H9 (cell line): ENCODE results near the gene NLRP12. TPM values are rescaled to one million over a fixed set of nuclear protein-coding genes. Genes with fewer than 3 reads are reported as not detected.
"Not testable (repeated sequence)": the region's sequence is repeated elsewhere in the genome, so short reads cannot be mapped to it uniquely, and the experiment has no call there.

Experiments used
- DNase-seq: peaks from one replicate; pipeline ENCODE4 v3.0.0-alpha.2; 2017
- H2AFZ ChIP-seq: one replicate; pipeline ENCODE4 v1.6.1; 2013; ENCODE audit warnings: mild to moderate bottlenecking, low read length, control low read depth, moderate library complexity
- H2AK5ac ChIP-seq: 2 replicates; pipeline ENCODE4 v1.6.1; 2013; ENCODE audit warnings: low read length, control low read depth, mixed read lengths; ENCODE audit not compliant: insufficient read length
- H2BK120ac ChIP-seq: one replicate; pipeline ENCODE4 v1.6.1; 2013; ENCODE audit warnings: low read depth, mild to moderate bottlenecking, low read length, control low read depth, inconsistent platforms; ENCODE audit not compliant: poor library complexity, severe bottlenecking
- H2BK12ac ChIP-seq: 2 replicates; pipeline ENCODE4 v1.6.1; 2013; ENCODE audit warnings: low read length, control low read depth, mixed read lengths, low read depth; ENCODE audit not compliant: insufficient read length
- H2BK15ac ChIP-seq: 2 replicates; pipeline ENCODE4 v1.6.1; 2013; ENCODE audit warnings: low read depth, low read length, control low read depth
- H2BK20ac ChIP-seq: one replicate; pipeline ENCODE4 v1.6.1; 2013; ENCODE audit warnings: low read depth, mild to moderate bottlenecking, low read length, control low read depth, inconsistent platforms; ENCODE audit not compliant: poor library complexity, severe bottlenecking
- H2BK5ac ChIP-seq: 2 replicates; pipeline ENCODE4 v1.6.1; 2013; ENCODE audit warnings: low read length, control low read depth, mixed read lengths; ENCODE audit not compliant: insufficient read length
- H3K14ac ChIP-seq: 2 replicates; pipeline ENCODE4 v1.6.1; 2013; ENCODE audit warnings: low read length, control low read depth; ENCODE audit not compliant: insufficient read depth
- H3K18ac ChIP-seq: 2 replicates; pipeline ENCODE4 v1.6.1; 2013; ENCODE audit warnings: low read depth, mild to moderate bottlenecking, mixed read lengths, low read length, control low read depth; ENCODE audit not compliant: insufficient read length
- H3K23ac ChIP-seq: 2 replicates; pipeline ENCODE4 v1.6.1; 2013; ENCODE audit warnings: low read length, control low read depth, mixed read lengths, low read depth; ENCODE audit not compliant: insufficient read length
- H3K23me2 ChIP-seq: 2 replicates; pipeline ENCODE4 v1.6.1; 2013; ENCODE audit warnings: low read depth, mild to moderate bottlenecking, mixed read lengths, low read length, control low read depth; ENCODE audit not compliant: insufficient read length, poor library complexity, severe bottlenecking
- H3K27ac ChIP-seq: 2 replicates; pipeline ENCODE4 v1.5.1; 2013; ENCODE audit warnings: low read length, control low read depth, mixed read lengths, low read depth; ENCODE audit not compliant: insufficient read length
- H3K27me3 ChIP-seq: 2 replicates; pipeline ENCODE4 v1.6.1; 2013; ENCODE audit warnings: low read length, control low read depth, inconsistent platforms; ENCODE audit not compliant: insufficient read depth
- H3K4ac ChIP-seq: 2 replicates; pipeline ENCODE4 v1.6.1; 2013; ENCODE audit warnings: low read depth, mild to moderate bottlenecking, control low read depth, inconsistent platforms, low read length, moderate library complexity
- H3K4me1 ChIP-seq: 2 replicates; pipeline ENCODE4 v1.6.1; 2013; ENCODE audit warnings: low read length, control low read depth, inconsistent platforms; ENCODE audit not compliant: insufficient read depth
- H3K4me2 ChIP-seq: 2 replicates; pipeline ENCODE4 v1.6.1; 2013; ENCODE audit warnings: low read length, control low read depth, mixed read lengths; ENCODE audit not compliant: insufficient read length, insufficient read depth
- H3K56ac ChIP-seq: 2 replicates; pipeline ENCODE4 v1.6.1; 2013; ENCODE audit warnings: low read depth, mild to moderate bottlenecking, mixed read lengths, low read length, control low read depth; ENCODE audit not compliant: insufficient read length
- H3K79me1 ChIP-seq: 2 replicates; pipeline ENCODE4 v1.6.1; 2013; ENCODE audit warnings: low read depth, mild to moderate bottlenecking, moderate library complexity, low read length, control low read depth, inconsistent platforms; ENCODE audit not compliant: insufficient read depth, poor library complexity, severe bottlenecking
- H3K79me2 ChIP-seq: 2 replicates; pipeline ENCODE4 v1.6.1; 2013; ENCODE audit warnings: low read length, control low read depth, inconsistent platforms; ENCODE audit not compliant: insufficient read depth
- H3K9ac ChIP-seq: 2 replicates; pipeline ENCODE4 v1.6.1; 2013; ENCODE audit warnings: low read length, control low read depth, mixed read lengths; ENCODE audit not compliant: insufficient read length; ENCODE audit errors: extremely low read depth
- H3K9me3 ChIP-seq: one replicate; pipeline ENCODE4 v1.6.1; 2013; ENCODE audit warnings: low read depth, low read length, inconsistent platforms; ENCODE audit not compliant: control insufficient read depth
- H3T11ph ChIP-seq: one replicate; pipeline ENCODE4 v1.6.1; 2013; ENCODE audit warnings: mild to moderate bottlenecking, low read length, control low read depth, inconsistent platforms
- H4K20me1 ChIP-seq: one replicate; pipeline ENCODE4 v1.6.1; 2013; ENCODE audit not compliant: control insufficient read depth, insufficient read length, insufficient read depth
- H4K5ac ChIP-seq: 2 replicates; pipeline ENCODE4 v1.6.1; 2013; ENCODE audit warnings: low read depth, mild to moderate bottlenecking, mixed read lengths, low read length, control low read depth; ENCODE audit not compliant: insufficient read length
- H4K8ac ChIP-seq: replicated peaks from 2 replicates; pipeline ENCODE4 v1.6.1; 2013; ENCODE audit warnings: low read length, control low read depth, mixed read lengths, low read depth; ENCODE audit not compliant: insufficient read length
- H4K91ac ChIP-seq: 2 replicates; pipeline ENCODE4 v1.6.1; 2013; ENCODE audit warnings: low read depth, mild to moderate bottlenecking, moderate library complexity, mixed read lengths, low read length, control low read depth; ENCODE audit not compliant: insufficient read length
- H3K27ac Mint-ChIP-seq, 3 experiments: 2 replicates in 2 of 3; 3 replicates in 1 of 3; pipeline ENCODE4 v1.8.0; 2020 to 2021; ENCODE audit warnings: mixed read lengths in 3 of 3, mild to moderate bottlenecking in 1 of 3, moderate library complexity in 1 of 3
- H3K27me3 Mint-ChIP-seq: 2 replicates; pipeline ENCODE4 v1.8.0; 2021; ENCODE audit warnings: low read depth, mild to moderate bottlenecking, moderate library complexity, mixed read lengths
- H3K36me3 Mint-ChIP-seq, 3 experiments: 2 replicates in 2 of 3; 3 replicates in 1 of 3; pipeline ENCODE4 v1.8.0; 2020 to 2021; ENCODE audit warnings: low read depth in 3 of 3, mixed read lengths in 3 of 3; ENCODE audit not compliant: insufficient read depth in 1 of 3
- H3K4me1 Mint-ChIP-seq, 2 experiments: 2 replicates each; pipeline ENCODE4 v1.8.0; 2020; ENCODE audit warnings: mixed read lengths in 2 of 2
- H3K4me3 Mint-ChIP-seq, 2 experiments: 2 replicates in 1 of 2; 3 replicates in 1 of 2; pipeline ENCODE4 v1.8.0; 2020 to 2021; ENCODE audit warnings: mild to moderate bottlenecking in 2 of 2, mixed read lengths in 2 of 2, moderate library complexity in 1 of 2
- H3K9me3 Mint-ChIP-seq, 2 experiments: 2 replicates in 1 of 2; 3 replicates in 1 of 2; pipeline ENCODE4 v1.8.0; 2020; ENCODE audit warnings: mild to moderate bottlenecking in 2 of 2, mixed read lengths in 2 of 2, moderate library complexity in 1 of 2
- WGBS: extraction: QIAGEN DNeasy Blood & Tissue Kit; methylation state at CpG from one replicate; pipeline ENCODE4 v1.1.7; 2013; ENCODE audit warnings: missing lambda C conversion rate, low lambda C conversion rate, mixed read lengths; ENCODE audit not compliant: insufficient read length; ENCODE audit errors: extremely low coverage; 5-methylcytosine and 5-hydroxymethylcytosine counted together
- total RNA-seq: library from RNA; stranded (reverse); gene quantifications from 2 replicates; pipeline ENCODE4 v1.2.1, GENCODE V29; 2021
- TF ChIP-seq, protein P1 (sequence below): fragments of 200-600 bp; sonication (generic); conservative IDR thresholded peaks from 3 replicates; pipeline ENCODE4 v1.8.0; 2021; ENCODE audit warnings: antibody characterized with exemption, mild to moderate bottlenecking

Gene NLRP12
- total RNA-seq, 1 experiment from 2014 or later = 4.0 TPM

GRCh38 chr19:53844849-53845246 lies 20.7 kb upstream of the NLRP12 start:
- H2AK5ac ChIP-seq = no peak overlapping the region
- no peak overlapping the region for H2AFZ ChIP-seq
- DNase-seq = no peak
- no peak overlapping the region for H3K18ac ChIP-seq
- H3K23ac ChIP-seq = no peak overlapping the region
- no peak overlapping the region for H2BK12ac ChIP-seq
- no peaks in the 10 kb centered on the region for H3K23me2 ChIP-seq
- H4K91ac ChIP-seq = no peak overlapping the region
- Mint-ChIP-seq H3K4me3 (no peak overlapping the region), H3K36me3 (no peaks in the 10 kb centered on the region; a peak in 1 of 7 replicates), H3K27ac (no peak overlapping the region), H3K27me3 (peaks cover 17% of the 10 kb centered on the region), H3K9me3 (0 out of 5 replicates have a peak, but pooled peaks cover 0 to 2% of the 10 kb centered on the region in 2 experiments), H3K4me1 (peaks cover 6 to 7% of the 10 kb centered on the region in 2 experiments)
- no peak overlapping the region for H3K56ac ChIP-seq
- no peaks in the 10 kb centered on the region for H4K20me1 ChIP-seq
- no peaks in the 10 kb centered on the region for H3K79me2 ChIP-seq
- H2BK5ac ChIP-seq = no peak overlapping the region
- H4K5ac ChIP-seq = no peak overlapping the region
- H3K9ac ChIP-seq = no peak overlapping the region
- H3K27me3 ChIP-seq = no peaks in the 10 kb centered on the region; the same call in 1 of the 2 replicates
- H3T11ph ChIP-seq = no peak overlapping the region
- H2BK120ac ChIP-seq = no peak overlapping the region
- no peak overlapping the region for H3K4ac ChIP-seq
- no peak overlapping the region for H3K27ac ChIP-seq
- TF ChIP-seq, protein P1, sequence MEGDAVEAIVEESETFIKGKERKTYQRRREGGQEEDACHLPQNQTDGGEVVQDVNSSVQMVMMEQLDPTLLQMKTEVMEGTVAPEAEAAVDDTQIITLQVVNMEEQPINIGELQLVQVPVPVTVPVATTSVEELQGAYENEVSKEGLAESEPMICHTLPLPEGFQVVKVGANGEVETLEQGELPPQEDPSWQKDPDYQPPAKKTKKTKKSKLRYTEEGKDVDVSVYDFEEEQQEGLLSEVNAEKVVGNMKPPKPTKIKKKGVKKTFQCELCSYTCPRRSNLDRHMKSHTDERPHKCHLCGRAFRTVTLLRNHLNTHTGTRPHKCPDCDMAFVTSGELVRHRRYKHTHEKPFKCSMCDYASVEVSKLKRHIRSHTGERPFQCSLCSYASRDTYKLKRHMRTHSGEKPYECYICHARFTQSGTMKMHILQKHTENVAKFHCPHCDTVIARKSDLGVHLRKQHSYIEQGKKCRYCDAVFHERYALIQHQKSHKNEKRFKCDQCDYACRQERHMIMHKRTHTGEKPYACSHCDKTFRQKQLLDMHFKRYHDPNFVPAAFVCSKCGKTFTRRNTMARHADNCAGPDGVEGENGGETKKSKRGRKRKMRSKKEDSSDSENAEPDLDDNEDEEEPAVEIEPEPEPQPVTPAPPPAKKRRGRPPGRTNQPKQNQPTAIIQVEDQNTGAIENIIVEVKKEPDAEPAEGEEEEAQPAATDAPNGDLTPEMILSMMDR = no peak
- WGBS = no CpG with 5 or more reads among the region's 9 CpGs
- H4K8ac ChIP-seq = no peak overlapping the region
- no peak overlapping the region for H2BK15ac ChIP-seq
- no peaks in the 10 kb centered on the region for H3K9me3 ChIP-seq
- H2BK20ac ChIP-seq = no peak overlapping the region
- H3K4me2 ChIP-seq = no peak overlapping the region
- H3K4me1 ChIP-seq = no peaks in the 10 kb centered on the region
- no peaks in the 10 kb centered on the region for H3K79me1 ChIP-seq
- no peak overlapping the region for H3K14ac ChIP-seq

GRCh38 chr19:53840914-53841313 lies 16.8 kb upstream of the NLRP12 start:
- not testable (repeated sequence) for H4K91ac ChIP-seq, H3T11ph ChIP-seq, H2AK5ac ChIP-seq, H3K79me2 ChIP-seq, H4K20me1 ChIP-seq, H2BK5ac ChIP-seq, H3K9me3 Mint-ChIP-seq, H3K56ac ChIP-seq, H3K27me3 ChIP-seq, H3K18ac ChIP-seq, H3K23ac ChIP-seq, H3K4me1 ChIP-seq, H3K9me3 ChIP-seq, H2BK20ac ChIP-seq, H2BK12ac ChIP-seq, H3K36me3 Mint-ChIP-seq, H3K14ac ChIP-seq, DNase-seq, H4K8ac ChIP-seq, H3K27ac ChIP-seq, H3K27me3 Mint-ChIP-seq, H3K79me1 ChIP-seq, H4K5ac ChIP-seq, H3K9ac ChIP-seq, H3K27ac Mint-ChIP-seq, H3K23me2 ChIP-seq, H2AFZ ChIP-seq, H3K4ac ChIP-seq, H2BK120ac ChIP-seq, H3K4me3 Mint-ChIP-seq, H2BK15ac ChIP-seq, H3K4me2 ChIP-seq
- WGBS = no CpG with 5 or more reads among the region's 4 CpGs
- H3K4me1 Mint-ChIP-seq = peaks cover 34 to 36% of the 10 kb centered on the region in 2 experiments
